ENCODE data around the gene SMG6. TPM values are rescaled to one million over a fixed set of nuclear protein-coding genes. Genes with fewer than 3 reads are reported as not detected.

Gene SMG6
- total and polyA plus RNA-seq, 2 of the 13 experiments (the other 11 are each of a cell fraction or from before 2014, with no cell fraction given): 4.6 to 14.6 TPM

DNA sequence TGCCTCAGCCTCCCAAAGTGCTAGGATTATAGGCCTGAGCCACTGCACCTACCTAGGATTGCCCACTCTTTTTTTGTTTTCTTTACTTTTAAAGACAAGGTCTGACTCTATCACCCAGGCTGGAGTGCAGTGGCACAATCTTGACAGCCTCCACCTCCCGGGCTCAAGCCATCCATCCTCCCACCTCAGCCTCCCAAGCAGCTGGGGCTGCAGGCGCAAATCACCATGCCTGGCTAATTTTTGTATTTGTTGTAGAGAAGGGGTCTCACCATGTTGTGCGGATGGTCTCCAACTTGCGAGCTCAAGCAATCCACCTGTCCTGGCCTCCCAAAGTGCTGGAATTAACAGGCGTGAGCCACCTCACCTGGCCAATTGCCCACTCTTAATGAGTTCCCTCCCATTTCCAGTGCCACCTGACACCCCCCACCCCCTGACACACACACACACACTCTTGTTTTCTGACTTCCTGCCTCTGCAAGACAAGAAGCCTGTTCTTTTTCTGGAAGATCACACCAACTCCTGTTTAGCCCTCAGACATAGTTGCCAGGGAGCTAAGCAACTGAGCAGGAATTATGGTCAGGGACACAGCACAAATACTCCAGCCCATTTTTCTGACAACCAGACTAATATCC, 259.2 kb downstream of the SMG6 start:
- in situ Hi-C loops (cut with HindIII; ENCODE audit: extremely low pct_ligation_motif_present, low pct_unique_long_range_greater_than_20kb) (loop anchor here (25.0 kb wide), 1 partner anchor 332 kb away; the partner anchor contains the start of genes TLCD2 and WDR81), intact Hi-C loops (cut with micrococcal nuclease; ENCODE audit: unreplicated experiment) (no loop called here)
- ATAC-seq: no peak
- WGBS (ENCODE audit: low lambda C conversion rate): 94% methylated on average over 5 of the region's 5 CpGs
- FAIRE-seq: no peak
- TF ChIP-seq RNF2 (conservative IDR thresholded peaks at IDR 0.05; ENCODE audit: low read depth): no peak
- peak; percentile 20; the same call in 1 of the 2 replicates for TF ChIP-seq POLR2G (IDR thresholded peaks at IDR 0.05; ENCODE audit: low read depth, low read length)
- TF ChIP-seq, protein P1, sequence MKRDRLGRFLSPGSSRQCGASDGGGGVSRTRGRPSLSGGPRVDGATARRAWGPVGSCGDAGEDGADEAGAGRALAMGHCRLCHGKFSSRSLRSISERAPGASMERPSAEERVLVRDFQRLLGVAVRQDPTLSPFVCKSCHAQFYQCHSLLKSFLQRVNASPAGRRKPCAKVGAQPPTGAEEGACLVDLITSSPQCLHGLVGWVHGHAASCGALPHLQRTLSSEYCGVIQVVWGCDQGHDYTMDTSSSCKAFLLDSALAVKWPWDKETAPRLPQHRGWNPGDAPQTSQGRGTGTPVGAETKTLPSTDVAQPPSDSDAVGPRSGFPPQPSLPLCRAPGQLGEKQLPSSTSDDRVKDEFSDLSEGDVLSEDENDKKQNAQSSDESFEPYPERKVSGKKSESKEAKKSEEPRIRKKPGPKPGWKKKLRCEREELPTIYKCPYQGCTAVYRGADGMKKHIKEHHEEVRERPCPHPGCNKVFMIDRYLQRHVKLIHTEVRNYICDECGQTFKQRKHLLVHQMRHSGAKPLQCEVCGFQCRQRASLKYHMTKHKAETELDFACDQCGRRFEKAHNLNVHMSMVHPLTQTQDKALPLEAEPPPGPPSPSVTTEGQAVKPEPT (CRISPR knock-in tag; IDR thresholded peaks at IDR 0.05; ENCODE audit: low read depth): no peak
- H3K27ac ChIP-seq (ENCODE audit: extremely low read length, insufficient read depth, low read length): no peak overlapping the region
- no TSS peak for BruUV-seq (replicated peaks)
- peaks cover 17% of the 10 kb centered on the region for H3K4me1 ChIP-seq (ENCODE audit: insufficient read depth, low read length)
- H2AFZ ChIP-seq (ENCODE audit: low read length): no peak overlapping the region
- no peak for DNase-seq (ENCODE audit: low spot score)
- H4K20me1 ChIP-seq (ENCODE audit: insufficient read depth, low read length): no peaks in the 10 kb centered on the region
- peaks cover 4 to 12% of the 10 kb centered on the region in 2 experiments; a peak in 3 of 5 replicates for H3K36me3 ChIP-seq (replicated peaks in 1 of 2; ENCODE audit: control insufficient read depth in 1 of 2, insufficient read depth in 2 of 2, low read length in 2 of 2)
- 0 out of 5 replicates have a peak, but pooled peaks cover 0 to 3% of the 10 kb centered on the region in 2 experiments for H3K27me3 ChIP-seq (ENCODE audit: control insufficient read depth in 1 of 2, insufficient read depth in 2 of 2, low read length in 2 of 2)
- CTCF ChIA-PET (ENCODE audit: low intra/inter-chr PET ratio, low total read pairs): interaction anchor here (0.9 kb wide), 1 partner anchor 162 kb away, joined by 3 read pairs; no protein-coding TSS in a partner anchor
- no peak overlapping the region for H3K4me3 ChIP-seq (replicated peaks in 1 of 3; ENCODE audit: insufficient read depth in 1 of 3, low read depth in 2 of 3, low read length in 3 of 3)
- POLR2A ChIA-PET: no interaction called here
- H3K9me3 ChIP-seq (ENCODE audit: low read length): no peaks in the 10 kb centered on the region
- no peak overlapping the region for H3K4me2 ChIP-seq (ENCODE audit: low read depth, low read length)
- no peaks in the 10 kb centered on the region for H3K79me2 ChIP-seq (ENCODE audit: insufficient read depth, low read length)
- no peak overlapping the region for H3K9ac ChIP-seq (ENCODE audit: insufficient read depth, low read depth, low read length)

DNA sequence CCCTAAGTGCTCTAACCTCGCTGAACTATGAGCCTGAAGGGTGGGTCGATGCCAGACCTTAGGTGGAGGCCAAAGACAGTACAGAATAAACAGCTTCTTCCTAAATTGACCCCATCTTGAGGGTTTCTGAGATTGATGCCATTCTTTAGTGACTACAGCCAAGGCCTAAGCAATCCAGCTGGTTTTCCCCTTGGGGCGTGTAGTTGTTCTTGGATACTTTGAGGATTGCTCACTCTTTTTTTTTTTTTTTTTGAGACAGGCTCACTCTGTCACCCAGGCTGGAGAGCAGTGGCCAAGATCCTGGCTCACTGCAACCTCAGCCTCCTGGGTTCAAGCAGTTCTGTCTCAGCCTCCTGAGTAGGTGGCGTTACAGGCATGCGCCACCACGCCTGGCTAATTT, 259.8 kb downstream of the SMG6 start:
- BruUV-seq (replicated peaks): no TSS peak
- H3K36me3 ChIP-seq (replicated peaks in 1 of 2; ENCODE audit: control insufficient read depth in 1 of 2, insufficient read depth in 2 of 2, low read length in 2 of 2): peaks cover 4 to 12% of the 10 kb centered on the region in 2 experiments; a peak in 3 of 5 replicates
- H3K27me3 ChIP-seq (ENCODE audit: control insufficient read depth in 1 of 2, insufficient read depth in 2 of 2, low read length in 2 of 2): 0 out of 5 replicates have a peak, but pooled peaks cover 0 to 3% of the 10 kb centered on the region in 2 experiments
- ATAC-seq (no peak), FAIRE-seq (no peak), DNase-seq (ENCODE audit: low spot score) (no peak)
- ChIA-PET POLR2A (no interaction called here), CTCF (ENCODE audit: low intra/inter-chr PET ratio, low total read pairs) (no interaction called here)
- no peak overlapping the region for H2AFZ ChIP-seq (ENCODE audit: low read length)
- TF ChIP-seq ZZZ3 (CRISPR knock-in tag; IDR thresholded peaks at IDR 0.05; ENCODE audit: borderline replicate concordance) (no peak), ATM (IDR thresholded peaks at IDR 0.05; ENCODE audit: borderline replicate concordance) (no peak), ZNF678 (CRISPR knock-in tag; IDR thresholded peaks at IDR 0.05) (no peak), ZHX1 (CRISPR knock-in tag; IDR thresholded peaks at IDR 0.05; ENCODE audit: low read depth) (no peak)
- TF ChIP-seq, protein P2, sequence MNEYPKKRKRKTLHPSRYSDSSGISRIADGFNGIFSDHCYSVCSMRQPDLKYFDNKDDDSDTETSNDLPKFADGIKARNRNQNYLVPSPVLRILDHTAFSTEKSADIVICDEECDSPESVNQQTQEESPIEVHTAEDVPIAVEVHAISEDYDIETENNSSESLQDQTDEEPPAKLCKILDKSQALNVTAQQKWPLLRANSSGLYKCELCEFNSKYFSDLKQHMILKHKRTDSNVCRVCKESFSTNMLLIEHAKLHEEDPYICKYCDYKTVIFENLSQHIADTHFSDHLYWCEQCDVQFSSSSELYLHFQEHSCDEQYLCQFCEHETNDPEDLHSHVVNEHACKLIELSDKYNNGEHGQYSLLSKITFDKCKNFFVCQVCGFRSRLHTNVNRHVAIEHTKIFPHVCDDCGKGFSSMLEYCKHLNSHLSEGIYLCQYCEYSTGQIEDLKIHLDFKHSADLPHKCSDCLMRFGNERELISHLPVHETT (CRISPR knock-in tag; conservative IDR thresholded peaks at IDR 0.05): no peak
- H3K4me3 ChIP-seq (replicated peaks in 1 of 3; ENCODE audit: insufficient read depth in 1 of 3, low read depth in 2 of 3, low read length in 3 of 3): no peak overlapping the region
- no peak overlapping the region for H3K4me2 ChIP-seq (ENCODE audit: low read depth, low read length)
- peaks cover 11% of the 10 kb centered on the region for H3K4me1 ChIP-seq (ENCODE audit: insufficient read depth, low read length)
- H3K9ac ChIP-seq (ENCODE audit: insufficient read depth, low read depth, low read length): no peak overlapping the region
- in situ Hi-C loops (cut with HindIII; ENCODE audit: extremely low pct_ligation_motif_present, low pct_unique_long_range_greater_than_20kb): loop anchor here (25.0 kb wide), 1 partner anchor 331 kb away; the partner anchor contains the start of genes TLCD2 and WDR81
- H3K27ac ChIP-seq (ENCODE audit: extremely low read length, insufficient read depth, low read length): no peak overlapping the region
- WGBS (ENCODE audit: low lambda C conversion rate): 99% methylated on average over 5 of the region's 6 CpGs
- H3K79me2 ChIP-seq (ENCODE audit: insufficient read depth, low read length): no peaks in the 10 kb centered on the region
- H4K20me1 ChIP-seq (ENCODE audit: insufficient read depth, low read length): no peaks in the 10 kb centered on the region
- intact Hi-C loops (cut with micrococcal nuclease; ENCODE audit: unreplicated experiment): no loop called here
- no peaks in the 10 kb centered on the region for H3K9me3 ChIP-seq (ENCODE audit: low read length)

All from HepG2 (cell line).